ENCODE measurements around the gene TSPAN8.
"Not testable (repeated sequence)": the region's sequence is repeated elsewhere in the genome, so short reads cannot be mapped to it uniquely, and the experiment has no call there.

TSPAN8 gene

GRCh38 chr12:71135077-71135811, 22.6 kb downstream of the TSPAN8 start:
- DNase-seq (ENCODE audit: low read depth): no peak
- no peak overlapping the region for H3K4me3 ChIP-seq (ENCODE audit: low read depth, low read length)

GRCh38 chr12:71134405-71134804, 23.4 kb downstream of the TSPAN8 start:
- DNase-seq (ENCODE audit: low read depth): no peak
- no peak overlapping the region for H3K4me3 ChIP-seq (ENCODE audit: low read depth, low read length)

- H3K4me3 ChIP-seq (ENCODE audit: low read depth, low read length): no peak overlapping the region
- DNase-seq (ENCODE audit: low read depth): no peak
Observed at GRCh38 chr12:71130521-71131069, 27.2 kb downstream of the TSPAN8 start.

GRCh38 chr12:71129364-71129763, 28.4 kb downstream of the TSPAN8 start:
- no peak overlapping the region for H3K4me3 ChIP-seq (ENCODE audit: low read depth, low read length)
- no peak for DNase-seq (ENCODE audit: low read depth)

GRCh38 chr12:71128191-71128788, 29.5 kb downstream of the TSPAN8 start:
- peak; percentile 23 for DNase-seq (ENCODE audit: low read depth)
- H3K4me3 ChIP-seq (ENCODE audit: low read depth, low read length): no peak overlapping the region

GRCh38 chr12:71125949-71126348, 31.9 kb downstream of the TSPAN8 start:
- DNase-seq (ENCODE audit: low read depth): no peak
- no peak overlapping the region for H3K4me3 ChIP-seq (ENCODE audit: low read depth, low read length)

- no peak for DNase-seq (ENCODE audit: low read depth)
- H3K4me3 ChIP-seq (ENCODE audit: low read depth, low read length): no peak overlapping the region
Observed at GRCh38 chr12:71125515-71125914, 32.3 kb downstream of the TSPAN8 start.

- no peak for DNase-seq (ENCODE audit: low read depth)
- no peak overlapping the region for H3K4me3 ChIP-seq (ENCODE audit: low read depth, low read length)
Observed at GRCh38 chr12:71124835-71125460, 32.9 kb downstream of the TSPAN8 start.

GRCh38 chr12:71113148-71113547, 44.7 kb downstream of the TSPAN8 start:
- not testable (repeated sequence) for H3K4me3 ChIP-seq (ENCODE audit: low read depth, low read length); DNase-seq (ENCODE audit: low read depth)

- H3K4me3 ChIP-seq (ENCODE audit: low read depth, low read length): no peak overlapping the region
- DNase-seq (ENCODE audit: low read depth): no peak
Observed at GRCh38 chr12:71109834-71110233, 48.0 kb downstream of the TSPAN8 start.

- no peak for DNase-seq (ENCODE audit: low read depth)
- H3K4me3 ChIP-seq (ENCODE audit: low read depth, low read length): no peak overlapping the region
Observed at GRCh38 chr12:71108355-71108754, 49.4 kb downstream of the TSPAN8 start.

- H3K4me3 ChIP-seq (ENCODE audit: low read depth, low read length): no peak overlapping the region
- DNase-seq (ENCODE audit: low read depth): no peak
Observed at GRCh38 chr12:71107936-71108335, 49.9 kb downstream of the TSPAN8 start.

GRCh38 chr12:71105956-71106355, 51.8 kb downstream of the TSPAN8 start:
- DNase-seq (ENCODE audit: low read depth): no peak
- no peak overlapping the region for H3K4me3 ChIP-seq (ENCODE audit: low read depth, low read length)

GRCh38 chr12:71092290-71092689, 65.5 kb downstream of the TSPAN8 start:
- no peak for DNase-seq (ENCODE audit: low read depth)
- H3K4me3 ChIP-seq (ENCODE audit: low read depth, low read length): no peak overlapping the region

GRCh38 chr12:71090971-71091370, 66.8 kb downstream of the TSPAN8 start:
- H3K4me3 ChIP-seq (ENCODE audit: low read depth, low read length): no peak overlapping the region
- DNase-seq (ENCODE audit: low read depth): no peak

- no peak overlapping the region for H3K4me3 ChIP-seq (ENCODE audit: low read depth, low read length)
- DNase-seq (ENCODE audit: low read depth): no peak
Observed at GRCh38 chr12:71085575-71085974, 72.2 kb downstream of the TSPAN8 start.

- no peak for DNase-seq (ENCODE audit: low read depth)
- H3K4me3 ChIP-seq (ENCODE audit: low read depth, low read length): no peak overlapping the region
Observed at GRCh38 chr12:71075743-71076142, 82.1 kb downstream of the TSPAN8 start.

All from skeletal muscle cell (primary cell).